GM21360 (cell line): Measurements from ENCODE around the gene DMD.
"Not testable (repeated sequence)": the region's sequence is repeated elsewhere in the genome, so short reads cannot be mapped to it uniquely, and the experiment has no call there.

Experiments used
- ATAC-seq: cut with Tn5 transposase; IDR thresholded peaks from one replicate; pipeline ENCODE4 v1.9.1; 2021; ENCODE audit warnings: mild to moderate bottlenecking, moderate library complexity; ENCODE audit not compliant: unreplicated experiment

DMD gene

GRCh38 chrX:33211356-33212260, at the start of gene DMD:
DMD (minus strand) TSS chrX:33211549; CDS start chrX:33211312, 237 bp downstream.
- ATAC-seq: no peak

- ATAC-seq: no peak
These were observed 41.0 kb upstream of the DMD start for GRCh38 chrX:33252306-33252825.

- no peak for ATAC-seq
These were observed 7.5 kb upstream of the DMD start for GRCh38 chrX:33218819-33219218.

- ATAC-seq: no peak
These were observed 1.2 kb downstream of the DMD start for GRCh38 chrX:33210156-33210555.

GRCh38 chrX:33207056-33207455, 4.3 kb downstream of the DMD start:
- ATAC-seq: no peak

GRCh38 chrX:33205321-33205720, 6.0 kb downstream of the DMD start:
- no peak for ATAC-seq

GRCh38 chrX:33204889-33205288, 6.5 kb downstream of the DMD start:
- no peak for ATAC-seq

GRCh38 chrX:33198561-33199279, 12.6 kb downstream of the DMD start:
- no peak for ATAC-seq

- no peak for ATAC-seq
These were observed 15.7 kb downstream of the DMD start for GRCh38 chrX:33195698-33196097.

- ATAC-seq: no peak
These were observed 16.4 kb downstream of the DMD start for GRCh38 chrX:33194876-33195433.

- ATAC-seq: no peak
These were observed 17.1 kb downstream of the DMD start for GRCh38 chrX:33194289-33194688.

GRCh38 chrX:33190016-33190415, 21.3 kb downstream of the DMD start:
- no peak for ATAC-seq

GRCh38 chrX:33188881-33189280, 22.5 kb downstream of the DMD start:
- no peak for ATAC-seq

GRCh38 chrX:33188286-33188685, 23.1 kb downstream of the DMD start:
- ATAC-seq: no peak

- ATAC-seq: not testable (repeated sequence)
These were observed 26.5 kb downstream of the DMD start for GRCh38 chrX:33184803-33185202.

GRCh38 chrX:33183361-33183760, 28.0 kb downstream of the DMD start:
- no peak for ATAC-seq

- no peak for ATAC-seq
These were observed 32.7 kb downstream of the DMD start for GRCh38 chrX:33178690-33179089.

GRCh38 chrX:33178218-33178617, 33.1 kb downstream of the DMD start:
- no peak for ATAC-seq

- no peak for ATAC-seq
These were observed 36.1 kb downstream of the DMD start for GRCh38 chrX:33175201-33175600.

- no peak for ATAC-seq
These were observed 40.3 kb downstream of the DMD start for GRCh38 chrX:33171041-33171440.

- no peak for ATAC-seq
These were observed 49.5 kb downstream of the DMD start for GRCh38 chrX:33161829-33162228.

- no peak for ATAC-seq
These were observed 51.1 kb downstream of the DMD start for GRCh38 chrX:33160273-33160672.
